ENCODE data around the gene MYO1H.

MYO1H gene

DNA sequence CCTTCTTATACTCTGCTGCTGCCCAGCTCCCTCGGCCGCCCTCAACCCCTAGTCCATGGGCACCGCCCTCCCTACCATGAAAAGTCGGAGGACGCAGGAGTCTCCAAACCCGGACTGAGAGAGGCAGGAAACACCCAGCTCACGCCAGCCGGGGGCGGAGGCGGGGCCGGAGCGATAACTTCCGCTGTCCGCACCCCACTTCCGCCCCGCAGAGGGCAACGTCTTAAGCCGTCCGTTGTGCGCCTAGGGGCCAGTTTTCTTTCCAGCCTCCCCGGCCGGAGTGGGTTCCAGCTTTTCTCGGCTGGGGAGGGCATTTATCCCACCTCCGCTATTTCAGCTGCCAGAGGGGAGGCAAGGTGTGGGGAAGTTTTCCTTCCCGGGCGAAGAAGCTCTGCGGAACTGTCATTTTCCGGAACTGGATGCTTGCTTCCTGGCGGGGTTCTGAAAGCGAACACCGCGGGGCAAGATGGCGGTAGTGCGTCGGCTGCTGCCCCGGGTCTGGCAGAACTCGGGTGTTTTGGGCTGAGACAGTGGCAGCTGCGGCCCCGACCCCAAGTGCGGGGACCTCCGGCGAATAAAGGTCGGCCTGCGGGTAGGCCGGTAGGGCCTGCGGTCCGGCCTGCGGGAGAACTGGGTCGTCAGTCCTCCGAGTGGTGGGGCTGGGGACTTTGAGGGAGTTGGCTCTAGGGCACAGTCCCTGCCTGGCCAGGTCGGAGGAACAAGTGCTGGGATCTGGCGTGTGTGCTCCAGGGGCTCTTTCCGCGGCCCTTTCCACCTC lies 129.7 kb downstream of the MYO1H start, which contains the start of the genes KCTD10 and UBE3B:
KCTD10 (minus strand) TSS at position 116 of the 778 bp plus-strand sequence; CDS start at position 78, 38 bp downstream.
UBE3B (plus strand) TSS at position 450 of the 778 bp plus-strand sequence. CDS start 5,918 bp downstream, outside the sequence.
- H3K4me3 ChIP-seq (ENCODE audit: low read length in 2 of 2): peak within 1 kb of the TSS; percentile 92 to 99
- no peaks in the 10 kb centered on the region for H3K9me3 ChIP-seq (ENCODE audit: control insufficient read depth in 2 of 2, low read length in 2 of 2)
- H3K4me1 ChIP-seq (ENCODE audit: control insufficient read depth in 2 of 2, insufficient read depth in 2 of 2, low read length in 2 of 2): peaks cover 12 to 20% of the 10 kb centered on the region in 2 donors
- H3K27ac ChIP-seq (ENCODE audit: low read depth in 2 of 2, low read length in 2 of 2): peak within 1 kb of the TSS; percentile 91 to 95
- H3K9ac ChIP-seq (ENCODE audit: low read depth in 1 of 2, low read length in 2 of 2): peak within 1 kb of the TSS; percentile 92 to 99
- peaks cover 0 to 4% of the 10 kb centered on the region in 2 donors for H3K36me3 ChIP-seq (ENCODE audit: control insufficient read depth in 2 of 2, insufficient read depth in 2 of 2, low read length in 2 of 2)
- no peaks in the 10 kb centered on the region for H3K27me3 ChIP-seq (ENCODE audit: control insufficient read depth in 2 of 2, insufficient read depth in 2 of 2, low read length in 2 of 2)

DNA sequence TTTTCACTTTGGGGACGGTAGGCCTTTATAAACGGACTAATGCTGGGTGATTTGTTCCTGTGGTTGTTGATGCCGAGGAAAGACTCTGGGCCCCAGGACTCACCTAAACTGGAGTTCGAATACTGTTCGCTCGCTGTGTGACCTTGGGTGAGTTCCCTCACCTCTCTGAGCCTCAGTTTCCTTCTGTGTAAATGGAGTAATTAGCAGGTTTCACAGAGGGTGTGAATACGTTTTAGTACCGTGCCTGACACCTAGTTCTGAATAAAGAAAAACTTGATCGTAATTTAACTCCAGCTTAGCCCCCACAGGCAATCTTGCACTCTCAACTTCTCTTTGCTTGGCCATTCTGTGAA lies 130.2 kb downstream of the MYO1H start:
- H3K27me3 ChIP-seq (ENCODE audit: control insufficient read depth in 2 of 2, insufficient read depth in 2 of 2, low read length in 2 of 2): no peaks in the 10 kb centered on the region
- H3K9me3 ChIP-seq (ENCODE audit: control insufficient read depth in 2 of 2, low read length in 2 of 2): no peaks in the 10 kb centered on the region
- peak overlapping the region; percentile 92 to 99 for H3K4me3 ChIP-seq (ENCODE audit: low read length in 2 of 2)
- H3K27ac ChIP-seq (ENCODE audit: low read depth in 2 of 2, low read length in 2 of 2): peak overlapping the region; percentile 91 to 95
- H3K4me1 ChIP-seq (ENCODE audit: control insufficient read depth in 2 of 2, insufficient read depth in 2 of 2, low read length in 2 of 2): peaks cover 12 to 20% of the 10 kb centered on the region in 2 donors
- H3K36me3 ChIP-seq (ENCODE audit: control insufficient read depth in 2 of 2, insufficient read depth in 2 of 2, low read length in 2 of 2): peaks cover 0 to 4% of the 10 kb centered on the region in 2 donors
- peak overlapping the region; percentile 92 to 99 for H3K9ac ChIP-seq (ENCODE audit: low read depth in 1 of 2, low read length in 2 of 2)

DNA sequence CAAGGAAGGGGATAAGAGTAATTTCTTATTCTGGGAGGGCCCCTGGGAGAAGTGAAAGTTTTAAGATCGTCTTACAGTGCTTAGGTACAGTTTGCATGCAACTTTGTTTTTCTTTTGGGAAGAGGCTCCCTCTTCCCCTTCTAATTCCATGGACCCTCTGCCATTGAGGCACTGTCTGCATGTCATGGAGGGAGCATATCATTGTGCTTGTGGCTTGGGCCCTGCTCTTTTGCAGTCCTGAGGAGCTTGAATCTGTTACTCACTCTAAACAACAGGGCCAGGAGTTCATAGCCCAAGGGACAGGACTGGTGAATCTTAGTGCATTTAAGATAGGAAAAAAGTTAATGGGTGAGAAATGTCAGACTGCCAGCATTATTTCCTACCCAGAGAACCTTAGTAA lies 132.1 kb downstream of the MYO1H start:
- no peaks in the 10 kb centered on the region for H3K27me3 ChIP-seq (ENCODE audit: control insufficient read depth in 2 of 2, insufficient read depth in 2 of 2, low read length in 2 of 2)

DNA sequence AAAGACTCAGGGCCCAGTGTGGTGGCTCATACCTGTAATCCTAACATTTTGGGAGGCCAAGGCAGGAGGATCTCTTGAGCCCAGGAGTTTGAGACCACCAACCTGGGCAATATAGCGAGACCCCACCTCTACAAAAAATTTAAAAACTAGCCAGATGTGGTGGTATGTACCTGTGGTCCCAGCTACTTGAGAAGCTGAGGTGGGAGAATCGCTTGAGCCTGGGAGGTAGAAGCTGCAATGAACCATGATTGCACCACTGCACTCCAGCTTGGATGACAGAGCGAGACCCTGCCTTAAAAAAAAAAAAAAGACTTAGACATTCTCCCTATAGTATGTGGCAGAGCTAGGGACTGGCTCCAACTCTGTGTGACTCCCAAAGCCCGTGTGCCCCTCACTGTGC lies 132.7 kb downstream of the MYO1H start:
- Histone ChIP-seq H3K27me3 (ENCODE audit: control insufficient read depth in 2 of 2, insufficient read depth in 2 of 2, low read length in 2 of 2) (no peaks in the 10 kb centered on the region), H3K4me1 (ENCODE audit: control insufficient read depth in 2 of 2, insufficient read depth in 2 of 2, low read length in 2 of 2) (peaks cover 12 to 18% of the 10 kb centered on the region in 2 donors), H3K9me3 (ENCODE audit: control insufficient read depth in 2 of 2, low read length in 2 of 2) (no peaks in the 10 kb centered on the region), H3K27ac (ENCODE audit: low read depth in 2 of 2, low read length in 2 of 2) (no peak overlapping the region), H3K4me3 (ENCODE audit: low read length in 2 of 2) (no peak overlapping the region), H3K9ac (ENCODE audit: low read depth in 1 of 2, low read length in 2 of 2) (no peak overlapping the region), H3K36me3 (ENCODE audit: control insufficient read depth in 2 of 2, insufficient read depth in 2 of 2, low read length in 2 of 2) (peaks cover 17 to 20% of the 10 kb centered on the region in 2 donors)

More for the DNA sequence above, 132.1 kb downstream of the MYO1H start:
- Histone ChIP-seq H3K4me1 (ENCODE audit: control insufficient read depth in 2 of 2, insufficient read depth in 2 of 2, low read length in 2 of 2) (peaks cover 12 to 20% of the 10 kb centered on the region in 2 donors), H3K27ac (ENCODE audit: low read depth in 2 of 2, low read length in 2 of 2) (no peak overlapping the region), H3K9me3 (ENCODE audit: control insufficient read depth in 2 of 2, low read length in 2 of 2) (no peaks in the 10 kb centered on the region), H3K4me3 (ENCODE audit: low read length in 2 of 2) (no peak overlapping the region), H3K36me3 (ENCODE audit: control insufficient read depth in 2 of 2, insufficient read depth in 2 of 2, low read length in 2 of 2) (peaks cover 12 to 15% of the 10 kb centered on the region in 2 donors), H3K9ac (ENCODE audit: low read depth in 1 of 2, low read length in 2 of 2) (no peak overlapping the region)

DNA sequence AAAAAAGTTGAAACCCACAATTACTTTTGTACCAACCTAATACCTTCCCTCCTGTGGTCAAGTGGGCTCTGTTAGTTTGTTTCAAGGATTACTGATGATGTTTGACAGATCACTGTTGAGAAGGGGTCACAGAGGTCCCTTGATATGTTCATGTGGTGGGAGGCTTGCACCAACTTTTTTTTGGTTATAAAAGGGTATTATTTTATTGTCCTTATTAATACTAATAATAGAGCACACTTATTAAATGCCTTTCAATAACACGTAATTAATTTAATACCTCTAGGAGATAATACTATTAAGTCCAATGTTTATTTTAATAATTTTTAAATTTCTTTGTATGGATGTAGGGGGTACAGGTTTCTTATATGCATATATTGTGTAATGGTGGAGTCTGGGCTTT lies 134.2 kb downstream of the MYO1H start:
- Histone ChIP-seq H3K9me3 (ENCODE audit: control insufficient read depth in 2 of 2, low read length in 2 of 2) (no peaks in the 10 kb centered on the region), H3K9ac (ENCODE audit: low read depth in 1 of 2, low read length in 2 of 2) (no peak overlapping the region), H3K4me3 (ENCODE audit: low read length in 2 of 2) (no peak overlapping the region), H3K27ac (ENCODE audit: low read depth in 2 of 2, low read length in 2 of 2) (no peak overlapping the region), H3K27me3 (ENCODE audit: control insufficient read depth in 2 of 2, insufficient read depth in 2 of 2, low read length in 2 of 2) (no peaks in the 10 kb centered on the region), H3K4me1 (ENCODE audit: control insufficient read depth in 2 of 2, insufficient read depth in 2 of 2, low read length in 2 of 2) (peaks cover 4% of the 10 kb centered on the region in 2 donors), H3K36me3 (ENCODE audit: control insufficient read depth in 2 of 2, insufficient read depth in 2 of 2, low read length in 2 of 2) (peaks cover 32 to 36% of the 10 kb centered on the region in 2 donors)

DNA sequence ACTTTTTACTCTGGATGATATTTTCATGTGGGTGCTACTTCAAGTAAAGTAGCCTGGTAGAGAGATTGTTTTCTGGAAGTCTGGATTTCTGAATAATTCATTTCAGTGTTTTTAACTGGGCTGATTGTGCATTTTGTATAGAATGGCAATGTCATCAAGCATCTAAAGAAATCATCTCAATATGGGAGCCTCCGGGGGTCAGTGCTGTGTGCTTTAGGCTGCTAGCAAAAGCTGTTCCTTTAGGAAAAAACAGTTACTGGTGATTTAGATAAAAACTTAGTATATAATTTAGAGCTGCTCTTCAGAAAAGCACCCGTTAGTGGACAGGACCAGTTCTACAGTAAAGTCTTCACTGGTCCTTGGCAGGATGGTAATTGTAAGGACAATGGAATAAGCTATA lies 134.8 kb downstream of the MYO1H start:
- Histone ChIP-seq H3K4me3 (ENCODE audit: low read length in 2 of 2) (no peak overlapping the region), H3K27ac (ENCODE audit: low read depth in 2 of 2, low read length in 2 of 2) (no peak overlapping the region), H3K9ac (ENCODE audit: low read depth in 1 of 2, low read length in 2 of 2) (no peak overlapping the region), H3K27me3 (ENCODE audit: control insufficient read depth in 2 of 2, insufficient read depth in 2 of 2, low read length in 2 of 2) (no peaks in the 10 kb centered on the region), H3K4me1 (ENCODE audit: control insufficient read depth in 2 of 2, insufficient read depth in 2 of 2, low read length in 2 of 2) (peaks cover 4% of the 10 kb centered on the region in 2 donors), H3K36me3 (ENCODE audit: control insufficient read depth in 2 of 2, insufficient read depth in 2 of 2, low read length in 2 of 2) (peaks cover 38 to 42% of the 10 kb centered on the region in 2 donors), H3K9me3 (ENCODE audit: control insufficient read depth in 2 of 2, low read length in 2 of 2) (no peaks in the 10 kb centered on the region)

DNA sequence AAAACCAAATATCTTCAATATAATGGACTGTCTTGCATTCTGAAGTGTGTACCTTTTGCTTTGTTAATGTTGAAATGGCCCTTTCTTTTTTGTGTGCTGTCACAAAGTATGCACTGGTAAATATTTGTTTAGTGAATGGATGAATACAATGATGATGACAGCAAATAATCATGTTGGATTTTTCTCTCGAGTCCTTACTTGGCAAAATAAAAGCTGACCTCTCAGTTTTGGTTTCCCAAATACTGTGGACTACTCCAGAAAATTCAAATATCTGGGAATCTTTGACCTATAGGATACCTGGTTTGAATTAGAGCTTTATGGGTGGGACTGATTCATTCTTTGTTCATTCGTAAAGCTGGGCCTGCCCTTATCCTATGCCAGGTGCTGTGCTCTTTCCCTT lies 135.2 kb downstream of the MYO1H start:
- Histone ChIP-seq H3K4me1 (ENCODE audit: control insufficient read depth in 2 of 2, insufficient read depth in 2 of 2, low read length in 2 of 2) (peaks cover 4% of the 10 kb centered on the region in 2 donors), H3K36me3 (ENCODE audit: control insufficient read depth in 2 of 2, insufficient read depth in 2 of 2, low read length in 2 of 2) (peaks cover 42 to 46% of the 10 kb centered on the region in 2 donors), H3K9ac (ENCODE audit: low read depth in 1 of 2, low read length in 2 of 2) (no peak overlapping the region), H3K27me3 (ENCODE audit: control insufficient read depth in 2 of 2, insufficient read depth in 2 of 2, low read length in 2 of 2) (no peaks in the 10 kb centered on the region), H3K4me3 (ENCODE audit: low read length in 2 of 2) (no peak overlapping the region), H3K9me3 (ENCODE audit: control insufficient read depth in 2 of 2, low read length in 2 of 2) (no peaks in the 10 kb centered on the region), H3K27ac (ENCODE audit: low read depth in 2 of 2, low read length in 2 of 2) (no peak overlapping the region)

DNA sequence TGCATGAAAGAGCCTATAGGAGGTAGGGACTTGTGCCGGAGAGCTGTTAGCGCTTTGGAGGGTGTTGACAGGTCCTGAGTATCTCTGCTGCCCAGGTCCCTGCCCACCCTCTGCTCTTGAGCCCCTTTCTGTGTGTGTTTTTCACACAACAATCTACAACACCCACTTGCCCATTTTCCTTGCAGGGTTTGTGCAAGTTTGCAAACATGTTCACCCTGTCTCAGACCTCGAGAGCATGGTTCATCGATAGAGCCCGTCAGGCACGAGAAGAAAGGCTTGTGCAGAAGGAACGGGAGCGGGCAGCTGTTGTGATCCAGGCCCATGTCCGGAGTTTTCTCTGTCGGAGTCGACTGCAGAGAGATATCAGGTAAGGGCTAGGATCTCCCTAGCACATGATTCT lies 135.6 kb downstream of the MYO1H start:
- H3K9ac ChIP-seq (ENCODE audit: low read depth in 1 of 2, low read length in 2 of 2): no peak overlapping the region
- H3K4me1 ChIP-seq (ENCODE audit: control insufficient read depth in 2 of 2, insufficient read depth in 2 of 2, low read length in 2 of 2): no peaks in the 10 kb centered on the region
- peaks cover 47 to 50% of the 10 kb centered on the region in 2 donors for H3K36me3 ChIP-seq (ENCODE audit: control insufficient read depth in 2 of 2, insufficient read depth in 2 of 2, low read length in 2 of 2)
- H3K27ac ChIP-seq (ENCODE audit: low read depth in 2 of 2, low read length in 2 of 2): no peak overlapping the region
- H3K27me3 ChIP-seq (ENCODE audit: control insufficient read depth in 2 of 2, insufficient read depth in 2 of 2, low read length in 2 of 2): no peaks in the 10 kb centered on the region
- no peak overlapping the region for H3K4me3 ChIP-seq (ENCODE audit: low read length in 2 of 2)
- H3K9me3 ChIP-seq (ENCODE audit: control insufficient read depth in 2 of 2, low read length in 2 of 2): no peaks in the 10 kb centered on the region

DNA sequence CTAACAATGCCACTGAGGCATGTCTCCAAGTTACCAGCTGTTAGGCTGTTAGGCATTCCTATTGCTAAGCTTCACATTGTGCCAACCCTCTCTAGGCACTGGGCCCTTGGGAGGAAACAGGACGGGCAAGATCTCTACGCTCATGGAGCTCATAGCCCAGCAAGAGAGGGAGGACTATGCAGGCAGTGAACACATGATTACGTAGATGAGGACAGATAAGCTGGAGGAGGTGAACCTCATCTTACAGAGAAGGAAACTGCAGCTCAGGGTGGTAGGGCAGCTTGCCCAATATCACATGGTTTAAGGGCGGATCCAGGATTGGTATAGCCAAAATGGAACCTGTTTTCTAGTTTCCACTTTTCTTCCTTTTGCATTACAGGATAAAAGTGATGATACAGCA lies 137.5 kb downstream of the MYO1H start:
- H3K4me1 ChIP-seq (ENCODE audit: control insufficient read depth in 2 of 2, insufficient read depth in 2 of 2, low read length in 2 of 2): no peaks in the 10 kb centered on the region
- H3K4me3 ChIP-seq (ENCODE audit: low read length in 2 of 2): no peak overlapping the region
- H3K27ac ChIP-seq (ENCODE audit: low read depth in 2 of 2, low read length in 2 of 2): no peak overlapping the region
- H3K9ac ChIP-seq (ENCODE audit: low read depth in 1 of 2, low read length in 2 of 2): no peak overlapping the region
- peaks cover 65 to 69% of the 10 kb centered on the region in 2 donors for H3K36me3 ChIP-seq (ENCODE audit: control insufficient read depth in 2 of 2, insufficient read depth in 2 of 2, low read length in 2 of 2)
- H3K9me3 ChIP-seq (ENCODE audit: control insufficient read depth in 2 of 2, low read length in 2 of 2): no peaks in the 10 kb centered on the region
- H3K27me3 ChIP-seq (ENCODE audit: control insufficient read depth in 2 of 2, insufficient read depth in 2 of 2, low read length in 2 of 2): no peaks in the 10 kb centered on the region

DNA sequence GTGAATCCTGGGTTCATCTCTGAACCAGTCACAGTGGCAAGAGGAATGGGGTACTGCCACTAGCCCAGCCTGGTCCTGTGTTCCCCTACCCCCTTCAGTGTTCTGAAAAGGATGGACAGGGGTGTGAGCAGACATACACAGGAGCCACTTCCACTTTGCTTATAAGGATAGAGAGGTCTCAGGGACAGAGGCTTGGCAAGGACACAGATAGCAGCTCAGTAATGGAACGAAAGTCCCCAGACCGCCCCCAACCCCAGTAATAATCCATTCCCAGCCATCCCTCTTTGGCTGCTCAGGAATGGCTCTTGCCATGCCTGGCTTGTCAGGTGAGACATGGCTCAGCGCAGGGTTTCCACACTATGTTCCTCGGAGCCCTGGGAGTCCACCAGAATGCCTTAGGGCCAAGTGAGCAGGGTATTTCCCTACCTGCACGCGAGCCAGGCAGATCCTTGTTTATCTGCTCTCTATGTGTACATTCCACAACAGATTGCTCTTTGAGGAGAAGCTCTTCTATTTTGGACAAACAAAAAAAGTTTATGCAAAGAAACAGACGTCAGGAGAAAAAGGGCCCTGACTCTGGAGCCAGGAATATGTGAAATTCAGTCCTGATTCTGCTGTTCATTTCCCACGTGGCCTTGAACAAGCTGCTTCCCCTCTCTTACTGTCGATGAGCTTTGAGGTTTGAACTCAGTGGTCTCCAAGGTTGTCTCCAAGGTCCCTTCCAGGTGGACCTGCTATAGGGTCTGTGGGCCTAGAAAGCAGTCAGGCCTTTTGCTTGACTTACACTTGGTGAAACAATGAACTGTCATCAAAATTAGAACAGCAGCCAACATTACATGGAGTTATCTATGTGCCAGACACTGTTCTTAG lies 139.7 kb downstream of the MYO1H start:
- no peak overlapping the region for H3K4me3 ChIP-seq (ENCODE audit: low read length in 2 of 2)
- no peaks in the 10 kb centered on the region for H3K27me3 ChIP-seq (ENCODE audit: control insufficient read depth in 2 of 2, insufficient read depth in 2 of 2, low read length in 2 of 2)
- peaks cover 83 to 87% of the 10 kb centered on the region in 2 donors for H3K36me3 ChIP-seq (ENCODE audit: control insufficient read depth in 2 of 2, insufficient read depth in 2 of 2, low read length in 2 of 2)
- H3K4me1 ChIP-seq (ENCODE audit: control insufficient read depth in 2 of 2, insufficient read depth in 2 of 2, low read length in 2 of 2): no peaks in the 10 kb centered on the region
- no peak overlapping the region for H3K9ac ChIP-seq (ENCODE audit: low read depth in 1 of 2, low read length in 2 of 2)
- H3K27ac ChIP-seq (ENCODE audit: low read depth in 2 of 2, low read length in 2 of 2): no peak overlapping the region
- H3K9me3 ChIP-seq (ENCODE audit: control insufficient read depth in 2 of 2, low read length in 2 of 2): no peaks in the 10 kb centered on the region
